ENCODE measurements around the gene AFAP1L1. TPM values are rescaled to one million over a fixed set of nuclear protein-coding genes. Genes with fewer than 3 reads are reported as not detected.

The AFAP1L1 gene
- total RNA-seq, 1 donor: 2.3 TPM

DNA sequence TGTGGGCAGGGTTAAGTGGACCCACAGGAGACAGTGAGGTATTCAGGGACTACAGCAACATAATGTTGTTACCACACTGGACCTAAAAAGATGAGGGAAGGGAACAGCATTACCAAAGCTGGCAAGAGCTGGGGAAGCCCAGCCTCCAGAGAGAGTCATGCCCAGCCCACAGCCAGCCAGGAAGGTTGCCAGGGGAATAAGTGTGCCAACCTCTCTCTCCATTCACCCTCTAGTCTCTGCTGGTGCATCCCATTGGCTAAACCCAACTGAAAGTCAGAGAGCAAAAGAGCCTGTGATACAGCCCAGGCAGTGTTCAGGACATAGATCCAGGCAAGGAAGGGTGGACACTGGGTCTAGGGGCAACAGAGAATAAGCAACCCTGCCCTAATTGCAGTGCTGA, 35.8 kb upstream of the AFAP1L1 start:
- no peak for DNase-seq (ENCODE audit: low read depth)
- TF ChIP-seq, protein P1, sequence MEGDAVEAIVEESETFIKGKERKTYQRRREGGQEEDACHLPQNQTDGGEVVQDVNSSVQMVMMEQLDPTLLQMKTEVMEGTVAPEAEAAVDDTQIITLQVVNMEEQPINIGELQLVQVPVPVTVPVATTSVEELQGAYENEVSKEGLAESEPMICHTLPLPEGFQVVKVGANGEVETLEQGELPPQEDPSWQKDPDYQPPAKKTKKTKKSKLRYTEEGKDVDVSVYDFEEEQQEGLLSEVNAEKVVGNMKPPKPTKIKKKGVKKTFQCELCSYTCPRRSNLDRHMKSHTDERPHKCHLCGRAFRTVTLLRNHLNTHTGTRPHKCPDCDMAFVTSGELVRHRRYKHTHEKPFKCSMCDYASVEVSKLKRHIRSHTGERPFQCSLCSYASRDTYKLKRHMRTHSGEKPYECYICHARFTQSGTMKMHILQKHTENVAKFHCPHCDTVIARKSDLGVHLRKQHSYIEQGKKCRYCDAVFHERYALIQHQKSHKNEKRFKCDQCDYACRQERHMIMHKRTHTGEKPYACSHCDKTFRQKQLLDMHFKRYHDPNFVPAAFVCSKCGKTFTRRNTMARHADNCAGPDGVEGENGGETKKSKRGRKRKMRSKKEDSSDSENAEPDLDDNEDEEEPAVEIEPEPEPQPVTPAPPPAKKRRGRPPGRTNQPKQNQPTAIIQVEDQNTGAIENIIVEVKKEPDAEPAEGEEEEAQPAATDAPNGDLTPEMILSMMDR (IDR thresholded peaks at IDR 0.05; ENCODE audit: insufficient read depth, low read length): no peak
- no peak overlapping the region for H3K4me3 ChIP-seq (ENCODE audit: low read depth, low read length)

DNA sequence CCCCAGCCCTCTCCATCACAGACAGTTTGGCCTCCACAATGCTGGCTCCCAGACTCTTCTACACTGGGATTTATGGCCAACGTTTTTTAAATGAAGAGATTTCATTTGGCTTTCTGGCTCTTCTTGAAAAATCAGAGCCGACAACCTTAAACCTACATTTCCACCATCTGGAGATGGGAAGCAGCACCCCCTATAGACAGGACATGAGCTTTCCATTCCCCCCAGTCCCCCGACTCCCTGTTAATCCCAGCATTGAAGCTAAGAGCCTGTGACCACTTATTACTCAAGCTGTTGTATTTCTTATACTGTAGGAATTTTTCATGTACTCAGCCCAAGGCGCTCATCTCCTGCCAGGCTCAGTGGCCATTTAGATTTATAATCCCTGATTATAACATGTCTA, 34.0 kb upstream of the AFAP1L1 start:
- TF ChIP-seq, protein P1 (IDR thresholded peaks at IDR 0.05; ENCODE audit: insufficient read depth, low read length): peak; percentile 20
- no peak overlapping the region for H3K4me3 ChIP-seq (ENCODE audit: low read depth, low read length)
- DNase-seq (ENCODE audit: low read depth): no peak

GRCh38 chr5:149238540-149238939, 33.1 kb upstream of the AFAP1L1 start:
- peak; percentile 37 for DNase-seq (ENCODE audit: low read depth)
- TF ChIP-seq, protein P1 (IDR thresholded peaks at IDR 0.05; ENCODE audit: insufficient read depth, low read length): peak; percentile 48

DNA sequence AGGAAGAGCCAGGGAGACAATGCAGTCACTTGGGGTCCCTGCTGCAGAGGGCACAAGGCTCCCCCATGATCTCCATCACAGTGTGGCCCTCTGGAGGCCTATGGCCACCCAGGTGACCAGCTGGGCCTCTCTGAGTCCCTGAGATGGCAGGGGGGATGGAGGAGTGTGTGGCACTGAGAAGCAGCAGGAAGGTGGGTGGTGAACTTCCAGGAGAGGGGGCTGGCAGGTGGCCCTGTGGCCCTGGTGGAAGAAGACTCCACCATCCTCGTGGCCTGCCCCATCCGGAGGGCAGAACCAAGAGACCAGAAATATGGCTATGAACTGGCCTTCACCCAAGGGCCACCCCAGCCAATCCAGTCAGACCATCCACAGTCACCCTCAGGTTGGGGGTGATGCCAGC, 31.7 kb upstream of the AFAP1L1 start:
- H3K4me3 ChIP-seq (ENCODE audit: low read depth, low read length): no peak overlapping the region
- no peak for DNase-seq (ENCODE audit: low read depth)
- TF ChIP-seq, protein P1 (IDR thresholded peaks at IDR 0.05; ENCODE audit: insufficient read depth, low read length): no peak

More at GRCh38 chr5:149238540-149238939, 33.1 kb upstream of the AFAP1L1 start:
- H3K4me3 ChIP-seq (ENCODE audit: low read depth, low read length): no peak overlapping the region

DNA sequence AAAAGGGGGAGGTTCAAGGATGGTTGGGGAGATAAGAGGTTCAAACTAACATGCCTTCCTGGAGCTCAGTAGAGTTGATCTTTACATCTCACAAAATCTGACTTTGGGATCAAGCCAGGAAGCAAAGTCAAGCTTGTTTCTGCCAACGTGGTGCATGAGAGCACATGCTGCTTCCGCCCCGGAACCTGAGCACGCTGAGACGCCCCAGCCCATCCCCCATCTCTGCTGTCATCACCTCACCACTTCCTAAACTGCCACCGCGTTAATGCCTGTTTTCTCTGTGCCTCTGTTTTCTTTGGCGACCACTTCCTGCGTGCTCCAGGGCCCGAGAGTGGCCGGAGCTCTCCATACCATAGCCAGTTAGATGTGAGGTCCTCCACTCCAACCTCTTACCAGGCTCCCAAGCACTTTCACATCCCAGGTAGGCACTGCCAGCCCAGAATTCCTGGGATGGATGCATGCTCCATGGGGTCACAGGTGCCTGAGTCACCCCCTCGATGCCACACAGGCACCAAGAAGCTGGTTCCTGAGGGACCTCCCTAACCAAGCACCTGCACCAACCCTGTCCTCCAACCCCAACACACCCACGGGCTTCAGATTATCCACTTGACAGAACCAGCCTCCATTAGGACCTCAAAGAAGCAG, 31.2 kb upstream of the AFAP1L1 start:
- no peak for DNase-seq (ENCODE audit: low read depth)
- TF ChIP-seq, protein P1 (IDR thresholded peaks at IDR 0.05; ENCODE audit: insufficient read depth, low read length): no peak

DNA sequence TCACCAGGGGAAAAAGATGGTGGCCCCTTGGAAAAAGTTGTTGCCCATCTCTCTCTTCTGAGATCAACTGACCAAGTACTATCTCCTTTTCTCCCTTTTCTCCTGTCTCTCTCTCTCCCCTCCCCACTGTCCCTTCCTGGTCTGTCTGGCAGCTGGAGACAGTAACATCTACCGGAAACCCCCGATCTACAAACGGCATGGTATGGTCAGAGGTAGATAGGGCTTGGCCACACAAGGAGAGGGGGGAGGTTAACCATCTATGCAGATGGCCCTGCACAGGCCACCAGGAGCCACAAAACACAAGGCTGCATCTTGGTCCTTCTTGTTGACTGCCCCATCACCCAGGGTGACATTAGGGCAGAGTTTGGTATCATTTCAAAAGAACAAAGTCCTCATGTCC, 29.3 kb upstream of the AFAP1L1 start:
- TF ChIP-seq, protein P1 (IDR thresholded peaks at IDR 0.05; ENCODE audit: insufficient read depth, low read length): no peak
- DNase-seq (ENCODE audit: low read depth): no peak
- H3K4me3 ChIP-seq (ENCODE audit: low read depth, low read length): no peak overlapping the region

More for the DNA sequence above, 31.2 kb upstream of the AFAP1L1 start:
- H3K4me3 ChIP-seq (ENCODE audit: low read depth, low read length): no peak overlapping the region

DNA sequence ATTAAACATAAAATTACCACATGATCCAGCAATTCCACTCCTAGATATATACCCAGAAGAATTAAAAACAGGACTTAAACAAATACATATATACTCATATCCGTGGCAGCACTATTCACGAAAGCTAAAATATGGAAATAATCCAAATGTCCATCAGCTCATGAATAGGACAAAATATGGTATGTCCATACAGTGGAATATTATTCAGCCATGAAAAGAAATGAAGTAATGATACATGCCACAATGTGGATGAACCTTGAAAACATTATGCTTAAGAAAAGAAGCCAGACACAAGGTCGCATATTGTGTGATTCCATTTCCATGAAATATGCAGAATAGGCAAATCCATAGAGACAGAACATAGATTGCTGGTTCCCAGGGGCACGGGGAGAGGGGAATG, 24.8 kb upstream of the AFAP1L1 start:
- DNase-seq (ENCODE audit: low read depth): no peak
- TF ChIP-seq, protein P1 (IDR thresholded peaks at IDR 0.05; ENCODE audit: insufficient read depth, low read length): no peak

More for the DNA sequence above, 24.8 kb upstream of the AFAP1L1 start:
- H3K4me3 ChIP-seq (ENCODE audit: low read depth, low read length): no peak overlapping the region
